Measurements from ENCODE around the gene DYRK1A. TPM values are rescaled to one million over a fixed set of nuclear protein-coding genes. Genes with fewer than 3 reads are reported as not detected.

The DYRK1A gene
- total RNA-seq, 1 donor from 2014 or later: 108 TPM

DNA sequence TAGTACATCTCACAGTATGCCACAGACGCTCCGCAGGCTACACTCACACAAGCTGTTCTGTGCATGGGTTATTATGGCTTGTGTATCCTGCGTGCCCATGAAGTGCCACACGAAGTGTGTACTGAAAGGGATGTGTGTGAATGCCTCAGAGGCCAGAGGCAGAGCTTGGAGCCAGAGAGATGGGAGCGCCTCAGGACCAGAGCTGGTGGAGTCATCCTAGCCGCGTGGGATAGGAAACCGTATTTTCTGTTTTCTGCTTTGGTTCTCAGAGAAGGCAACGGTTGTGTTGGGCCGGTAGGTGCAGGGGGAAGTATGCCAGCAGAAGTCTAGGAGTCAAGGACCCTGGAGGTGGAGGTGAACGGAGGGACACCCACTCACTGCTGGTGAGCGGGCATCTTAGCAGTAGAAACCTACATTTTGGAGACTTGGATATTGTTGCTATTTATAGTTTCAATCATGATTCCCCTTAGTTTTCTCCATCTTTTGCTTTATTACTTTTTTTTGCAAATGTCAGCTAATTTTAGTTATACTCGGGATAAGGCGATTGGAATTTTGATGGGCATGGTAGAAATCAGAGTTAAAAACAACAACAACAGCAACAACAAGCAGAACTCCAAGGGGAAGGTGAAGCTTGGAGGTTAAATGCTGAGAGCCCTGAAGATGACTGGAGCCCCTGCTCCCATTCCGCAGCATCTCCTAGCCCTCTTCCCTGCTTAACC lies 188.2 kb downstream of the DYRK1A start:
- Histone ChIP-seq H4K20me1 (ENCODE audit: low read depth) (no peaks in the 10 kb centered on the region), H3K36me3 (no peaks in the 10 kb centered on the region), H3K4me3 (no peak overlapping the region), H3K79me2 (ENCODE audit: low read depth) (no peaks in the 10 kb centered on the region), H3K27me3 (no peaks in the 10 kb centered on the region), H3K9ac (no peak overlapping the region), H3K27ac (no peak overlapping the region), H3K4me1 (no peaks in the 10 kb centered on the region), H2AFZ (replicated peaks) (peak overlapping the region; percentile 42), H3K4me2 (no peak overlapping the region), H3K9me3 (ENCODE audit: low read depth) (no peaks in the 10 kb centered on the region), H3F3A (ENCODE audit: low read depth) (no peaks in the 10 kb centered on the region)
- no peak for DNase-seq (ENCODE audit: low spot score)
- H3K27ac Mint-ChIP-seq: no peak overlapping the region
- no peak for TF ChIP-seq EZH2phosphoT487 (IDR thresholded peaks at IDR 0.05)
- no peak for TF ChIP-seq CTCF (IDR thresholded peaks at IDR 0.05)
- no peak for TF ChIP-seq EZH2 (IDR thresholded peaks at IDR 0.05)
- peaks cover 9% of the 10 kb centered on the region for H3K27me3 Mint-ChIP-seq (ENCODE audit: insufficient read depth, low read depth)
- no peaks in the 10 kb centered on the region for H3K36me3 Mint-ChIP-seq
- H3K4me3 Mint-ChIP-seq: no peak overlapping the region
- H3K9me3 Mint-ChIP-seq: peaks cover 7% of the 10 kb centered on the region
- H3K4me1 Mint-ChIP-seq: peaks cover 26% of the 10 kb centered on the region

- no peak overlapping the region for H3K4me3 Mint-ChIP-seq
- peaks cover 22% of the 10 kb centered on the region for H3K4me1 Mint-ChIP-seq
- no peak overlapping the region for H3K27ac ChIP-seq
These were observed 189.2 kb downstream of the DYRK1A start for GRCh38 chr21:37555672-37556261.

DNA sequence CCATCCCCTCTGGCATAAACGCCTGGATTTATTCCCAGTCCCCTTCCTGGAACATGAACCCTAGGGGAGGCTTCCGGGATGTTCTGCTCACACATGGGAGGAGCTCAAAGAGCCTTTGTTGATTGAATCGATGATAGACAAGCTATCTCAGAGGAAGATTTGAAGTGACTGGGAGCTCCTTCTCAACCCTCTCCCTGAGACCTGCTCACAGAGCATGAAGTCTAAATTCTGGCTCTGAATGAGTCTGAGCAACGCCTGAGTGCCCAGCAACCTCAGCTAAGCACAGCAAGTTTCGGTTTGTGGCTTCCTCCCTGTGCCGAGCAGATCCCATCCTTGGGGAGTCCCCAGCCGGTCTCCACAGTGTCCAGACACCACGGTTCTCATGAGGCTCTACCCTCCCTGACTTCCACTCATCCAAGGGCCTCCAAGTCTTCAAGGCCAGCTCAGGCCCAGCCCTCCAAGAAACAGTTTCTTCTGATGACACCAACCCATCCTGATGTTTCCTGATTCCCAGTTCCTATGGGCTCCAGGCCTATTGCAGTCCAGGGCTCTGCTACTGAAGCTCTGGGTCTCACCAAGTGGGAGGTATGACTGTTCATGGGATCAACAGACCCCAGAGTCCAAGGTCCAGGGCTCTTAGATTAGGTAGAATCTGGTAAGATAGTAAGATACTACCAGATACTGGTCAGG lies 190.8 kb downstream of the DYRK1A start:
- no peak overlapping the region for H3K4me3 Mint-ChIP-seq
- H3K9me3 ChIP-seq (ENCODE audit: low read depth): no peaks in the 10 kb centered on the region

More at GRCh38 chr21:37555672-37556261, 189.2 kb downstream of the DYRK1A start:
- no peaks in the 10 kb centered on the region for H3K36me3 Mint-ChIP-seq
- H3K27me3 Mint-ChIP-seq (ENCODE audit: insufficient read depth, low read depth): peaks cover 7% of the 10 kb centered on the region
- H3K9ac ChIP-seq: no peak overlapping the region
- no peaks in the 10 kb centered on the region for H4K20me1 ChIP-seq (ENCODE audit: low read depth)
- H3F3A ChIP-seq (ENCODE audit: low read depth): no peaks in the 10 kb centered on the region
- no peak overlapping the region for H3K27ac Mint-ChIP-seq
- H3K9me3 Mint-ChIP-seq: peaks cover 7% of the 10 kb centered on the region
- no peak for TF ChIP-seq EZH2phosphoT487 (IDR thresholded peaks at IDR 0.05)
- no peak for TF ChIP-seq EZH2 (IDR thresholded peaks at IDR 0.05)
- TF ChIP-seq CTCF (IDR thresholded peaks at IDR 0.05): no peak
- DNase-seq (ENCODE audit: low spot score): peak; percentile 28
- H3K27me3 ChIP-seq: no peaks in the 10 kb centered on the region
- H3K4me3 ChIP-seq: no peak overlapping the region
- no peaks in the 10 kb centered on the region for H3K4me1 ChIP-seq
- no peak overlapping the region for H3K4me2 ChIP-seq
- H3K79me2 ChIP-seq (ENCODE audit: low read depth): no peaks in the 10 kb centered on the region
- H3K36me3 ChIP-seq: no peaks in the 10 kb centered on the region
- H2AFZ ChIP-seq (replicated peaks): peak overlapping the region; percentile 42
- H3K9me3 ChIP-seq (ENCODE audit: low read depth): no peaks in the 10 kb centered on the region

More for the DNA sequence above, 190.8 kb downstream of the DYRK1A start:
- H3K4me2 ChIP-seq: no peak overlapping the region
- Mint-ChIP-seq H3K27ac (peak overlapping the region; percentile 33), H3K36me3 (no peaks in the 10 kb centered on the region), H3K9me3 (peaks cover 7% of the 10 kb centered on the region), H3K4me1 (peaks cover 18% of the 10 kb centered on the region), H3K27me3 (ENCODE audit: insufficient read depth, low read depth) (peaks cover 9% of the 10 kb centered on the region)
- H3F3A ChIP-seq (ENCODE audit: low read depth): no peaks in the 10 kb centered on the region
- TF ChIP-seq CTCF (IDR thresholded peaks at IDR 0.05) (no peak), EZH2 (IDR thresholded peaks at IDR 0.05) (no peak), EZH2phosphoT487 (IDR thresholded peaks at IDR 0.05) (no peak)
- no peak overlapping the region for H3K4me3 ChIP-seq
- no peak overlapping the region for H3K9ac ChIP-seq
- no peak overlapping the region for H2AFZ ChIP-seq (replicated peaks)
- H3K79me2 ChIP-seq (ENCODE audit: low read depth): no peaks in the 10 kb centered on the region
- no peaks in the 10 kb centered on the region for H3K4me1 ChIP-seq
- no peaks in the 10 kb centered on the region for H3K27me3 ChIP-seq
- DNase-seq (ENCODE audit: low spot score): no peak
- H3K27ac ChIP-seq: no peak overlapping the region
- no peaks in the 10 kb centered on the region for H4K20me1 ChIP-seq (ENCODE audit: low read depth)
- no peaks in the 10 kb centered on the region for H3K36me3 ChIP-seq

All from neural progenitor cell (in vitro differentiated cells).